ENCODE measurements around the gene STC2. TPM values are rescaled to one million over a fixed set of nuclear protein-coding genes. Genes with fewer than 3 reads are reported as not detected.

Gene STC2
- total and polyA plus RNA-seq, 2 of the 8 experiments (the other 6 are each of a cell fraction or from before 2014, with no cell fraction given), result 26.4 to 53.1 TPM

DNA sequence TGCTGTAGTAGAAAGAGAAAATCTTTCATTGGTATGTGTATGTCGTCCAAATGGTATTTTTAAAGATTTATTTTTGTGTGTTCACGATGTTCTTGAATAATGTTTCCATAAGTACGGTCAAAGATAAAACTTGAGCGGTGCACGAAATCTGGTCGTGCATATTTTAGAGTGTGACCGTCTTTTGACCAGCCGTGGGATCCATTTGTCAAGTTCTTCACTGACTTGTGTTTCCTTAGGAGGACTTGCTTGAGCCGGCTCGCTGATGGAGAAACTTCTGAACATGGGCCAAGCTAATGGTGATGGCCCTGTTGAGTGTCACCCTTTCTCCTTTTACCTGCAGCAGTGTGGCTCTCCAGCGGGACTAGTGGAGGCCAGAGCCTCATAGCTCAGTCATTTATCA is 11.1 kb upstream of the STC2 start (continued):
- no peak for TF ChIP-seq USF2 (IDR thresholded peaks at IDR 0.05; ENCODE audit: low read length)
- TF ChIP-seq, protein P1, sequence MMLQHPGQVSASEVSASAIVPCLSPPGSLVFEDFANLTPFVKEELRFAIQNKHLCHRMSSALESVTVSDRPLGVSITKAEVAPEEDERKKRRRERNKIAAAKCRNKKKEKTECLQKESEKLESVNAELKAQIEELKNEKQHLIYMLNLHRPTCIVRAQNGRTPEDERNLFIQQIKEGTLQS (IDR thresholded peaks at IDR 0.05; ENCODE audit: insufficient read depth, low read depth, low read length), result no peak
- TF ChIP-seq KDM5A (IDR thresholded peaks at IDR 0.05; ENCODE audit: low read length), result no peak
